T-helper 1 cell treated with Interleukin-12 subunit alpha and Interleukin-12 subunit beta and Interleukin-4 antibody, amounts not matched to agents 30 ng/mL and 1 ng/mL, for 36 hours (primary cell): ENCODE data around the gene ADAM19. TPM values are rescaled to one million over a fixed set of nuclear protein-coding genes. Genes with fewer than 3 reads are reported as not detected.

Source experiments
- intact Hi-C: fragments of 100-400 bp; cut with micrococcal nuclease; formaldehyde crosslinking; loops from one replicate; pipeline ENCODE4 v1.15.1; 2024
- total RNA-seq: library from RNA; stranded (reverse); gene quantifications from 2 replicates; pipeline ENCODE4 v1.2.3, GENCODE V29; 2022

Gene ADAM19
- 655 and 667 TPM in 2 replicates for total RNA-seq

- intact Hi-C loops = loop anchor here (1.0 to 5.0 kb wide), 2 partner anchors 28 to 1632 kb away; partner anchors contain the start of gene RNF145
These were observed at the start of gene ADAM19 for GRCh38 chr5:157575381-157576020. Gene ADAM19 (minus strand): TSS chr5:157575775. CDS start chr5:157575696, 79 bp downstream.

- intact Hi-C loops = no loop called here
These were observed 48.6 kb upstream of the ADAM19 start for GRCh38 chr5:157624144-157624543.

GRCh38 chr5:157620776-157621175 lies 45.2 kb upstream of the ADAM19 start:
- intact Hi-C loops = no loop called here

GRCh38 chr5:157618191-157618765 lies 42.7 kb upstream of the ADAM19 start:
- intact Hi-C loops = no loop called here

GRCh38 chr5:157616785-157617184 lies 41.2 kb upstream of the ADAM19 start:
- intact Hi-C loops = no loop called here

GRCh38 chr5:157613385-157614245 lies 38.0 kb upstream of the ADAM19 start:
- intact Hi-C loops = loop anchor here (2.0 kb wide), 1 partner anchor 57 kb away; the partner anchor contains the start of gene C5orf52

GRCh38 chr5:157612581-157612980 lies 37.0 kb upstream of the ADAM19 start:
- intact Hi-C loops = loop anchor here (2.0 kb wide), 1 partner anchor 58 kb away; the partner anchor contains the start of gene C5orf52

- intact Hi-C loops = loop anchor here (2.0 kb wide), 1 partner anchor 59 kb away; the partner anchor contains the start of gene C5orf52
These were observed 36.2 kb upstream of the ADAM19 start for GRCh38 chr5:157611571-157612476.

- intact Hi-C loops = no loop called here
These were observed 35.4 kb upstream of the ADAM19 start for GRCh38 chr5:157610990-157611389.

GRCh38 chr5:157608972-157609565 lies 33.5 kb upstream of the ADAM19 start:
- intact Hi-C loops = no loop called here

GRCh38 chr5:157607371-157608161 lies 32.0 kb upstream of the ADAM19 start:
- intact Hi-C loops = loop anchor here (1.0 to 2.0 kb wide), 2 partner anchors 25 to 1805 kb away; no protein-coding TSS in a partner anchor

GRCh38 chr5:157606046-157606445 lies 30.5 kb upstream of the ADAM19 start:
- intact Hi-C loops = loop anchor here (2.0 kb wide), 1 partner anchor 1807 kb away; no protein-coding TSS in a partner anchor

GRCh38 chr5:157603333-157604190 lies 28.0 kb upstream of the ADAM19 start:
- intact Hi-C loops = loop anchor here (1.0 to 5.0 kb wide), 13 partner anchors 9 to 683 kb away; partner anchors contain the start of genes ADAM19, CLINT1 and THG1L

- intact Hi-C loops = loop anchor here (2.0 to 5.0 kb wide), 6 partner anchors 48 to 682 kb away; partner anchors contain the start of gene CLINT1
These were observed 26.9 kb upstream of the ADAM19 start for GRCh38 chr5:157602505-157602904.

- intact Hi-C loops = loop anchor here (5.0 kb wide), 2 partner anchors 257 to 573 kb away; partner anchors contain the start of gene CLINT1
These were observed 24.7 kb upstream of the ADAM19 start for GRCh38 chr5:157600252-157600651.

- intact Hi-C loops = no loop called here
These were observed 24.0 kb upstream of the ADAM19 start for GRCh38 chr5:157599565-157599964.

GRCh38 chr5:157598350-157598936 lies 22.9 kb upstream of the ADAM19 start:
- intact Hi-C loops = no loop called here

GRCh38 chr5:157597277-157597676 lies 21.7 kb upstream of the ADAM19 start:
- intact Hi-C loops = no loop called here
